H9 (cell line): ENCODE data around the gene MARCKS. TPM values are rescaled to one million over a fixed set of nuclear protein-coding genes. Genes with fewer than 3 reads are reported as not detected.

ENCODE experiments used
- DNase-seq: peaks from one replicate; pipeline ENCODE4 v3.0.0-alpha.2; 2017
- H2AFZ ChIP-seq: one replicate; pipeline ENCODE4 v1.6.1; 2013; ENCODE audit warnings: mild to moderate bottlenecking, low read length, control low read depth, moderate library complexity
- H2AK5ac ChIP-seq: 2 replicates; pipeline ENCODE4 v1.6.1; 2013; ENCODE audit warnings: low read length, control low read depth, mixed read lengths; ENCODE audit not compliant: insufficient read length
- H2BK120ac ChIP-seq: one replicate; pipeline ENCODE4 v1.6.1; 2013; ENCODE audit warnings: low read depth, mild to moderate bottlenecking, low read length, control low read depth, inconsistent platforms; ENCODE audit not compliant: poor library complexity, severe bottlenecking
- H2BK12ac ChIP-seq: 2 replicates; pipeline ENCODE4 v1.6.1; 2013; ENCODE audit warnings: low read length, control low read depth, mixed read lengths, low read depth; ENCODE audit not compliant: insufficient read length
- H2BK15ac ChIP-seq: 2 replicates; pipeline ENCODE4 v1.6.1; 2013; ENCODE audit warnings: low read depth, low read length, control low read depth
- H2BK20ac ChIP-seq: one replicate; pipeline ENCODE4 v1.6.1; 2013; ENCODE audit warnings: low read depth, mild to moderate bottlenecking, low read length, control low read depth, inconsistent platforms; ENCODE audit not compliant: poor library complexity, severe bottlenecking
- H2BK5ac ChIP-seq: 2 replicates; pipeline ENCODE4 v1.6.1; 2013; ENCODE audit warnings: low read length, control low read depth, mixed read lengths; ENCODE audit not compliant: insufficient read length
- H3K14ac ChIP-seq: 2 replicates; pipeline ENCODE4 v1.6.1; 2013; ENCODE audit warnings: low read length, control low read depth; ENCODE audit not compliant: insufficient read depth
- H3K18ac ChIP-seq: 2 replicates; pipeline ENCODE4 v1.6.1; 2013; ENCODE audit warnings: low read depth, mild to moderate bottlenecking, mixed read lengths, low read length, control low read depth; ENCODE audit not compliant: insufficient read length
- H3K23ac ChIP-seq: 2 replicates; pipeline ENCODE4 v1.6.1; 2013; ENCODE audit warnings: low read length, control low read depth, mixed read lengths, low read depth; ENCODE audit not compliant: insufficient read length
- H3K23me2 ChIP-seq: 2 replicates; pipeline ENCODE4 v1.6.1; 2013; ENCODE audit warnings: low read depth, mild to moderate bottlenecking, mixed read lengths, low read length, control low read depth; ENCODE audit not compliant: insufficient read length, poor library complexity, severe bottlenecking
- H3K27ac ChIP-seq: 2 replicates; pipeline ENCODE4 v1.5.1; 2013; ENCODE audit warnings: low read length, control low read depth, mixed read lengths, low read depth; ENCODE audit not compliant: insufficient read length
- H3K27me3 ChIP-seq: 2 replicates; pipeline ENCODE4 v1.6.1; 2013; ENCODE audit warnings: low read length, control low read depth, inconsistent platforms; ENCODE audit not compliant: insufficient read depth
- H3K4ac ChIP-seq: 2 replicates; pipeline ENCODE4 v1.6.1; 2013; ENCODE audit warnings: low read depth, mild to moderate bottlenecking, control low read depth, inconsistent platforms, low read length, moderate library complexity
- H3K4me1 ChIP-seq: 2 replicates; pipeline ENCODE4 v1.6.1; 2013; ENCODE audit warnings: low read length, control low read depth, inconsistent platforms; ENCODE audit not compliant: insufficient read depth
- H3K4me2 ChIP-seq: 2 replicates; pipeline ENCODE4 v1.6.1; 2013; ENCODE audit warnings: low read length, control low read depth, mixed read lengths; ENCODE audit not compliant: insufficient read length, insufficient read depth
- H3K56ac ChIP-seq: 2 replicates; pipeline ENCODE4 v1.6.1; 2013; ENCODE audit warnings: low read depth, mild to moderate bottlenecking, mixed read lengths, low read length, control low read depth; ENCODE audit not compliant: insufficient read length
- H3K79me1 ChIP-seq: 2 replicates; pipeline ENCODE4 v1.6.1; 2013; ENCODE audit warnings: low read depth, mild to moderate bottlenecking, moderate library complexity, low read length, control low read depth, inconsistent platforms; ENCODE audit not compliant: insufficient read depth, poor library complexity, severe bottlenecking
- H3K79me2 ChIP-seq: 2 replicates; pipeline ENCODE4 v1.6.1; 2013; ENCODE audit warnings: low read length, control low read depth, inconsistent platforms; ENCODE audit not compliant: insufficient read depth
- H3K9ac ChIP-seq: 2 replicates; pipeline ENCODE4 v1.6.1; 2013; ENCODE audit warnings: low read length, control low read depth, mixed read lengths; ENCODE audit not compliant: insufficient read length; ENCODE audit errors: extremely low read depth
- H3K9me3 ChIP-seq: one replicate; pipeline ENCODE4 v1.6.1; 2013; ENCODE audit warnings: low read depth, low read length, inconsistent platforms; ENCODE audit not compliant: control insufficient read depth
- H3T11ph ChIP-seq: one replicate; pipeline ENCODE4 v1.6.1; 2013; ENCODE audit warnings: mild to moderate bottlenecking, low read length, control low read depth, inconsistent platforms
- H4K20me1 ChIP-seq: one replicate; pipeline ENCODE4 v1.6.1; 2013; ENCODE audit not compliant: control insufficient read depth, insufficient read length, insufficient read depth
- H4K5ac ChIP-seq: 2 replicates; pipeline ENCODE4 v1.6.1; 2013; ENCODE audit warnings: low read depth, mild to moderate bottlenecking, mixed read lengths, low read length, control low read depth; ENCODE audit not compliant: insufficient read length
- H4K8ac ChIP-seq: replicated peaks from 2 replicates; pipeline ENCODE4 v1.6.1; 2013; ENCODE audit warnings: low read length, control low read depth, mixed read lengths, low read depth; ENCODE audit not compliant: insufficient read length
- H4K91ac ChIP-seq: 2 replicates; pipeline ENCODE4 v1.6.1; 2013; ENCODE audit warnings: low read depth, mild to moderate bottlenecking, moderate library complexity, mixed read lengths, low read length, control low read depth; ENCODE audit not compliant: insufficient read length
- H3K27ac Mint-ChIP-seq, 3 experiments: 2 replicates in 2 of 3; 3 replicates in 1 of 3; pipeline ENCODE4 v1.8.0; 2020 to 2021; ENCODE audit warnings: mixed read lengths in 3 of 3, mild to moderate bottlenecking in 1 of 3, moderate library complexity in 1 of 3
- H3K27me3 Mint-ChIP-seq: 2 replicates; pipeline ENCODE4 v1.8.0; 2021; ENCODE audit warnings: low read depth, mild to moderate bottlenecking, moderate library complexity, mixed read lengths
- H3K36me3 Mint-ChIP-seq, 3 experiments: 2 replicates in 2 of 3; 3 replicates in 1 of 3; pipeline ENCODE4 v1.8.0; 2020 to 2021; ENCODE audit warnings: low read depth in 3 of 3, mixed read lengths in 3 of 3; ENCODE audit not compliant: insufficient read depth in 1 of 3
- H3K4me1 Mint-ChIP-seq, 2 experiments: 2 replicates each; pipeline ENCODE4 v1.8.0; 2020; ENCODE audit warnings: mixed read lengths in 2 of 2
- H3K4me3 Mint-ChIP-seq, 2 experiments: 2 replicates in 1 of 2; 3 replicates in 1 of 2; pipeline ENCODE4 v1.8.0; 2020 to 2021; ENCODE audit warnings: mild to moderate bottlenecking in 2 of 2, mixed read lengths in 2 of 2, moderate library complexity in 1 of 2
- H3K9me3 Mint-ChIP-seq, 2 experiments: 2 replicates in 1 of 2; 3 replicates in 1 of 2; pipeline ENCODE4 v1.8.0; 2020; ENCODE audit warnings: mild to moderate bottlenecking in 2 of 2, mixed read lengths in 2 of 2, moderate library complexity in 1 of 2
- CTCF ChIP-seq: fragments of 200-600 bp; sonication (generic); conservative IDR thresholded peaks from 3 replicates; pipeline ENCODE4 v1.8.0; 2021; ENCODE audit warnings: antibody characterized with exemption, mild to moderate bottlenecking
- WGBS: extraction: QIAGEN DNeasy Blood & Tissue Kit; methylation state at CpG from one replicate; pipeline ENCODE4 v1.1.7; 2013; ENCODE audit warnings: missing lambda C conversion rate, low lambda C conversion rate, mixed read lengths; ENCODE audit not compliant: insufficient read length; ENCODE audit errors: extremely low coverage; 5-methylcytosine and 5-hydroxymethylcytosine counted together
- total RNA-seq: library from RNA; stranded (reverse); gene quantifications from 2 replicates; pipeline ENCODE4 v1.2.1, GENCODE V29; 2021

Gene MARCKS
- total RNA-seq, 1 experiment from 2014 or later = 164 TPM

- H4K5ac ChIP-seq = no peak overlapping the region
- no peak overlapping the region for H3K18ac ChIP-seq
- no peaks in the 10 kb centered on the region for H3K9me3 ChIP-seq
- H2BK20ac ChIP-seq = no peak overlapping the region
- no peak overlapping the region for H2BK5ac ChIP-seq
- H4K8ac ChIP-seq = no peak overlapping the region
- no peak overlapping the region for H3K14ac ChIP-seq
- DNase-seq = no peak
- no peak overlapping the region for H3K4ac ChIP-seq
- H3K4me3 Mint-ChIP-seq = no peak overlapping the region
- no peaks in the 10 kb centered on the region for H4K20me1 ChIP-seq
- H2BK120ac ChIP-seq = no peak overlapping the region
- H3K36me3 Mint-ChIP-seq = no peaks in the 10 kb centered on the region; a peak in 2 of 7 replicates
- no peaks in the 10 kb centered on the region for H3K27me3 Mint-ChIP-seq
- H2BK15ac ChIP-seq = no peak overlapping the region
- H2AK5ac ChIP-seq = no peak overlapping the region
- no peak for TF ChIP-seq CTCF
- no peak overlapping the region for H2AFZ ChIP-seq
- H2BK12ac ChIP-seq = no peak overlapping the region
- H3K23ac ChIP-seq = no peak overlapping the region
- H3K79me1 ChIP-seq = no peaks in the 10 kb centered on the region
- peaks cover 5% of the 10 kb centered on the region in 2 experiments; a peak in 1 of 4 replicates for H3K4me1 Mint-ChIP-seq
- no peak overlapping the region for H3K9ac ChIP-seq
- peaks cover 0 to 13% of the 10 kb centered on the region in 2 experiments; a peak in 3 of 5 replicates for H3K9me3 Mint-ChIP-seq
- no peak overlapping the region for H3T11ph ChIP-seq
- no peak overlapping the region for H3K4me2 ChIP-seq
- H3K23me2 ChIP-seq = no peaks in the 10 kb centered on the region
- H4K91ac ChIP-seq = no peak overlapping the region
- WGBS = no CpG with 5 or more reads among the region's 3 CpGs
- no peak overlapping the region for H3K27ac Mint-ChIP-seq
- no peak overlapping the region for H3K27ac ChIP-seq
- no peak overlapping the region for H3K56ac ChIP-seq
- H3K27me3 ChIP-seq = no peaks in the 10 kb centered on the region
- no peaks in the 10 kb centered on the region for H3K4me1 ChIP-seq
- H3K79me2 ChIP-seq = no peaks in the 10 kb centered on the region
Observed at GRCh38 chr6:113888956-113889630, 31.9 kb downstream of the MARCKS start.
